ENCODE measurements around the gene LRRC4.
A peak's percentile ranks its signal among the peaks of the same experiment; 100 is the strongest.

Gene LRRC4

GRCh38 chr7:128039544-128039953 is 8.3 kb upstream of the LRRC4 start:
- H3K27ac ChIP-seq (ENCODE audit: low read depth, low read length) = no peak overlapping the region
- no peak overlapping the region for H4K5ac ChIP-seq (ENCODE audit: low read length)
- H3K4ac ChIP-seq (ENCODE audit: low read depth, low read length) = no peak overlapping the region
- H3K4me2 ChIP-seq (ENCODE audit: low read length) = no peak overlapping the region
- no peak overlapping the region for H2BK5ac ChIP-seq (ENCODE audit: low read length)
- DNase-seq = no peak
- peaks cover 2% of the 10 kb centered on the region for H3K36me3 ChIP-seq (ENCODE audit: control insufficient read depth, insufficient read depth, low read length)
- no peaks in the 10 kb centered on the region for H3K79me2 ChIP-seq (ENCODE audit: control insufficient read depth, insufficient read depth, low read length)
- no peak overlapping the region for H2BK120ac ChIP-seq (ENCODE audit: low read depth, low read length)
- H3K9ac ChIP-seq (ENCODE audit: low read length) = no peak overlapping the region
- no peak overlapping the region for H4K8ac ChIP-seq (ENCODE audit: low read depth, low read length)
- no peak overlapping the region for H3K18ac ChIP-seq (ENCODE audit: low read length)
- H3K56ac ChIP-seq (ENCODE audit: low read length) = no peak overlapping the region
- H3K23ac ChIP-seq (ENCODE audit: low read length) = no peak overlapping the region
- H3K4me3 ChIP-seq (ENCODE audit: low read length) = no peak overlapping the region
- H3K79me1 ChIP-seq (ENCODE audit: low read length) = no peaks in the 10 kb centered on the region
- WGBS (ENCODE audit: extremely low coverage, insufficient coverage, low lambda C conversion rate) = no CpG with 5 or more reads among the region's 4 CpGs
- H2AK5ac ChIP-seq (ENCODE audit: low read length) = no peak overlapping the region
- H2BK15ac ChIP-seq (replicated peaks; ENCODE audit: low read depth) = no peak overlapping the region
- H3K4me1 ChIP-seq (ENCODE audit: control insufficient read depth, low read depth, low read length) = no peaks in the 10 kb centered on the region
- H3K27me3 ChIP-seq (ENCODE audit: insufficient read depth, low read length, poor library complexity) = no peaks in the 10 kb centered on the region

- Histone ChIP-seq H2AK5ac (ENCODE audit: low read length) (no peak overlapping the region), H2BK120ac (ENCODE audit: low read depth, low read length) (no peak overlapping the region), H4K8ac (ENCODE audit: low read depth, low read length) (no peak overlapping the region), H4K5ac (ENCODE audit: low read length) (no peak overlapping the region), H3K18ac (ENCODE audit: low read length) (no peak overlapping the region), H3K56ac (ENCODE audit: low read length) (no peak overlapping the region), H3K36me3 (ENCODE audit: control insufficient read depth, insufficient read depth, low read length) (peaks cover 2% of the 10 kb centered on the region), H3K79me1 (ENCODE audit: low read length) (no peaks in the 10 kb centered on the region), H3K4ac (ENCODE audit: low read depth, low read length) (no peak overlapping the region), H3K9ac (ENCODE audit: low read length) (no peak overlapping the region), H2BK5ac (ENCODE audit: low read length) (no peak overlapping the region), H3K4me2 (ENCODE audit: low read length) (no peak overlapping the region), H3K27ac (ENCODE audit: low read depth, low read length) (no peak overlapping the region), H2BK15ac (replicated peaks; ENCODE audit: low read depth) (no peak overlapping the region), H3K4me1 (ENCODE audit: control insufficient read depth, low read depth, low read length) (peaks cover 1% of the 10 kb centered on the region), H3K4me3 (ENCODE audit: low read length) (no peak overlapping the region), H3K27me3 (ENCODE audit: insufficient read depth, low read length, poor library complexity) (no peaks in the 10 kb centered on the region), H3K23ac (ENCODE audit: low read length) (no peak overlapping the region), H3K79me2 (ENCODE audit: control insufficient read depth, insufficient read depth, low read length) (no peaks in the 10 kb centered on the region)
- WGBS (ENCODE audit: extremely low coverage, insufficient coverage, low lambda C conversion rate) = no CpG with 5 or more reads among the region's 8 CpGs
- no peak for DNase-seq
Observed at GRCh38 chr7:128037880-128038619, 6.8 kb upstream of the LRRC4 start.

DNA sequence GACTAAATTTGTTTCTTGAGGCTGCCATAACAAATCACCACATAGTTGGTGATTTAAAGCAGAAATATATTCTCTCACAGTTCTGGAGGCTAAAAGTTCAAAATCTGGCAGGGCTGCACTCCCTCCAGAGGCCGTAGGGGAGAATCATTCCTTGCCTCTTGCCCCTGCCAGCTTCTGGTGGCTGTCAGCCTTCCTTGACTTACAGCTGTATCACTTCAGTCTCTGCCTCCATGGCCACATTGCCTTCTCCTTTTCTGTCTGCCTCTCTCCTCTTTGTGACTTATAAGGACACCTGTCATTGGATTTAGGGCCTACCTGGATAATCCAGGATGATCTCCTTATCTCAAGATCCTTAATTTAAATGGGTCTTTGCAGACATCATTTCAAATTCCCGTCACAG is 5.8 kb upstream of the LRRC4 start:
- Histone ChIP-seq H3K79me1 (ENCODE audit: low read length) (no peaks in the 10 kb centered on the region), H3K36me3 (ENCODE audit: control insufficient read depth, insufficient read depth, low read length) (no peaks in the 10 kb centered on the region), H3K27me3 (ENCODE audit: insufficient read depth, low read length, poor library complexity) (no peaks in the 10 kb centered on the region), H3K23ac (ENCODE audit: low read length) (no peak overlapping the region), H3K79me2 (ENCODE audit: control insufficient read depth, insufficient read depth, low read length) (no peaks in the 10 kb centered on the region), H3K4ac (ENCODE audit: low read depth, low read length) (no peak overlapping the region), H2BK15ac (replicated peaks; ENCODE audit: low read depth) (no peak overlapping the region), H3K27ac (ENCODE audit: low read depth, low read length) (no peak overlapping the region), H2BK5ac (ENCODE audit: low read length) (no peak overlapping the region), H4K8ac (ENCODE audit: low read depth, low read length) (no peak overlapping the region), H4K5ac (ENCODE audit: low read length) (no peak overlapping the region), H3K18ac (ENCODE audit: low read length) (no peak overlapping the region), H2BK120ac (ENCODE audit: low read depth, low read length) (no peak overlapping the region), H3K4me2 (ENCODE audit: low read length) (no peak overlapping the region), H3K56ac (ENCODE audit: low read length) (no peak overlapping the region), H3K4me3 (ENCODE audit: low read length) (no peak overlapping the region), H3K9ac (ENCODE audit: low read length) (no peak overlapping the region), H3K4me1 (ENCODE audit: control insufficient read depth, low read depth, low read length) (peaks cover 1% of the 10 kb centered on the region), H2AK5ac (ENCODE audit: low read length) (no peak overlapping the region)
- no CpG with 5 or more reads among the region's 2 CpGs for WGBS (ENCODE audit: extremely low coverage, insufficient coverage, low lambda C conversion rate)
- no peak for DNase-seq

- H3K79me1 ChIP-seq (ENCODE audit: low read length) = no peaks in the 10 kb centered on the region
- no peak overlapping the region for H4K8ac ChIP-seq (ENCODE audit: low read depth, low read length)
- H3K79me2 ChIP-seq (ENCODE audit: control insufficient read depth, insufficient read depth, low read length) = no peaks in the 10 kb centered on the region
- H3K4me1 ChIP-seq (ENCODE audit: control insufficient read depth, low read depth, low read length) = peaks cover 1% of the 10 kb centered on the region
- no peak overlapping the region for H2BK15ac ChIP-seq (replicated peaks; ENCODE audit: low read depth)
- no peak overlapping the region for H2BK120ac ChIP-seq (ENCODE audit: low read depth, low read length)
- H3K36me3 ChIP-seq (ENCODE audit: control insufficient read depth, insufficient read depth, low read length) = no peaks in the 10 kb centered on the region
- H3K4ac ChIP-seq (ENCODE audit: low read depth, low read length) = no peak overlapping the region
- H3K4me2 ChIP-seq (ENCODE audit: low read length) = no peak overlapping the region
- H3K18ac ChIP-seq (ENCODE audit: low read length) = no peak overlapping the region
- no peak overlapping the region for H4K5ac ChIP-seq (ENCODE audit: low read length)
- H3K23ac ChIP-seq (ENCODE audit: low read length) = no peak overlapping the region
- H3K27me3 ChIP-seq (ENCODE audit: insufficient read depth, low read length, poor library complexity) = no peaks in the 10 kb centered on the region
- no peak for DNase-seq
- no peak overlapping the region for H3K9ac ChIP-seq (ENCODE audit: low read length)
- no peak overlapping the region for H2BK5ac ChIP-seq (ENCODE audit: low read length)
- no CpG with 5 or more reads among the region's 4 CpGs for WGBS (ENCODE audit: extremely low coverage, insufficient coverage, low lambda C conversion rate)
- H3K56ac ChIP-seq (ENCODE audit: low read length) = no peak overlapping the region
- no peak overlapping the region for H2AK5ac ChIP-seq (ENCODE audit: low read length)
- H3K27ac ChIP-seq (ENCODE audit: low read depth, low read length) = no peak overlapping the region
- H3K4me3 ChIP-seq (ENCODE audit: low read length) = no peak overlapping the region
Observed at GRCh38 chr7:128036226-128036940, 5.1 kb upstream of the LRRC4 start.

DNA sequence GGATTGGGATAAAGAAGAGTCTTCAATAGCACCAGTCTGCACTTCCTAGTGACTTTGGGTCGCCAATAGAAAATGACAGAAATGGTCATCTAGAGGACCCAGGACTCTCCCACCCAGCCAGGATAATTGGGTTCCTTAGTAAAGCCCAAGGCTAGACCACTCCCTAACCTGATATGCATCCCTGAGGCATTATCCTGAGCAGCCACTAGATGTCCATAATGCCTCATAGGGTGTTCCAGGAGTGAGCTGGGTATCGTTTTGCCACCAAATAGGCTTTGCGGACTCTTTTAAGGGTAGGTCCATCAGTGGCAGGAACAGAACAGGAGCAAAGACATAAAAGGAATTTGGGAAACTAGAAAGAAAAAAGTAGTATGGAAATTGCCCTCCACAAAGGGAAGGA is 4.5 kb upstream of the LRRC4 start:
- no peak overlapping the region for H3K4me2 ChIP-seq (ENCODE audit: low read length)
- no peaks in the 10 kb centered on the region for H3K36me3 ChIP-seq (ENCODE audit: control insufficient read depth, insufficient read depth, low read length)
- H3K4me1 ChIP-seq (ENCODE audit: control insufficient read depth, low read depth, low read length) = peaks cover 1% of the 10 kb centered on the region
- WGBS (ENCODE audit: extremely low coverage, insufficient coverage, low lambda C conversion rate) = no CpG with 5 or more reads among the region's 3 CpGs
- H3K79me1 ChIP-seq (ENCODE audit: low read length) = no peaks in the 10 kb centered on the region
- DNase-seq = peak; percentile 68
- H3K27ac ChIP-seq (ENCODE audit: low read depth, low read length) = no peak overlapping the region
- H2BK120ac ChIP-seq (ENCODE audit: low read depth, low read length) = no peak overlapping the region
- no peaks in the 10 kb centered on the region for H3K27me3 ChIP-seq (ENCODE audit: insufficient read depth, low read length, poor library complexity)
- no peak overlapping the region for H3K4ac ChIP-seq (ENCODE audit: low read depth, low read length)
- no peak overlapping the region for H3K23ac ChIP-seq (ENCODE audit: low read length)
- no peak overlapping the region for H3K18ac ChIP-seq (ENCODE audit: low read length)
- no peak overlapping the region for H2AK5ac ChIP-seq (ENCODE audit: low read length)
- no peaks in the 10 kb centered on the region for H3K79me2 ChIP-seq (ENCODE audit: control insufficient read depth, insufficient read depth, low read length)
- H2BK5ac ChIP-seq (ENCODE audit: low read length) = no peak overlapping the region
- no peak overlapping the region for H3K56ac ChIP-seq (ENCODE audit: low read length)
- H2BK15ac ChIP-seq (replicated peaks; ENCODE audit: low read depth) = no peak overlapping the region
- H4K8ac ChIP-seq (ENCODE audit: low read depth, low read length) = no peak overlapping the region
- no peak overlapping the region for H3K9ac ChIP-seq (ENCODE audit: low read length)
- H3K4me3 ChIP-seq (ENCODE audit: low read length) = no peak overlapping the region
- H4K5ac ChIP-seq (ENCODE audit: low read length) = no peak overlapping the region
